ENCODE data around the gene AP3M1.

The AP3M1 gene

GRCh38 chr10:74077416-74077815 is 73.2 kb downstream of the AP3M1 start:
- Histone ChIP-seq H3K9me3 (ENCODE audit: low read depth, low read length) (no peaks in the 10 kb centered on the region), H3K9ac (ENCODE audit: insufficient read length) (no peak overlapping the region), H3K27ac (no peak overlapping the region), H3K4me3 (no peak overlapping the region), H3K36me3 (ENCODE audit: insufficient read depth, low read length) (no peaks in the 10 kb centered on the region)
- no peak for TF ChIP-seq EZH2 (IDR thresholded peaks at IDR 0.05)
- no peak for TF ChIP-seq POLR2AphosphoS5 (IDR thresholded peaks at IDR 0.05; ENCODE audit: borderline replicate concordance, low read depth, low read length)
- TF ChIP-seq FOXP2 (optimal IDR thresholded peaks at IDR 0.05; ENCODE audit: control extremely low read depth, extremely low read length, insufficient read depth) = no peak
- no peak for DNase-seq (ENCODE audit: low read depth, low spot score)

GRCh38 chr10:74076961-74077360 is 73.7 kb downstream of the AP3M1 start:
- H3K36me3 ChIP-seq (ENCODE audit: insufficient read depth, low read length) = no peaks in the 10 kb centered on the region
- H3K9me3 ChIP-seq (ENCODE audit: low read depth, low read length) = no peaks in the 10 kb centered on the region
- H3K9ac ChIP-seq (ENCODE audit: insufficient read length) = no peak overlapping the region
- DNase-seq (ENCODE audit: low read depth, low spot score) = no peak
- no peak overlapping the region for H3K27ac ChIP-seq
- TF ChIP-seq FOXP2 (optimal IDR thresholded peaks at IDR 0.05; ENCODE audit: control extremely low read depth, extremely low read length, insufficient read depth) (no peak), POLR2AphosphoS5 (IDR thresholded peaks at IDR 0.05; ENCODE audit: borderline replicate concordance, low read depth, low read length) (no peak), EZH2 (IDR thresholded peaks at IDR 0.05) (no peak)
- no peak overlapping the region for H3K4me3 ChIP-seq

- no peak overlapping the region for H3K27ac ChIP-seq
- TF ChIP-seq FOXP2 (optimal IDR thresholded peaks at IDR 0.05; ENCODE audit: control extremely low read depth, extremely low read length, insufficient read depth) (no peak), POLR2AphosphoS5 (IDR thresholded peaks at IDR 0.05; ENCODE audit: borderline replicate concordance, low read depth, low read length) (no peak), EZH2 (IDR thresholded peaks at IDR 0.05) (no peak)
- no peak overlapping the region for H3K9ac ChIP-seq (ENCODE audit: insufficient read length)
- no peaks in the 10 kb centered on the region for H3K9me3 ChIP-seq (ENCODE audit: low read depth, low read length)
- DNase-seq (ENCODE audit: low read depth, low spot score) = no peak
- H3K4me3 ChIP-seq = no peak overlapping the region
- H3K36me3 ChIP-seq (ENCODE audit: insufficient read depth, low read length) = no peaks in the 10 kb centered on the region
Measured at GRCh38 chr10:74075906-74076305, 74.7 kb downstream of the AP3M1 start.

GRCh38 chr10:74072503-74072902 is 78.1 kb downstream of the AP3M1 start:
- DNase-seq (ENCODE audit: low read depth, low spot score) = no peak
- no peaks in the 10 kb centered on the region for H3K36me3 ChIP-seq (ENCODE audit: insufficient read depth, low read length)

GRCh38 chr10:74071157-74071556 is 79.5 kb downstream of the AP3M1 start:
- no peak for DNase-seq (ENCODE audit: low read depth, low spot score)
- no peak for TF ChIP-seq EZH2 (IDR thresholded peaks at IDR 0.05)
- TF ChIP-seq POLR2AphosphoS5 (IDR thresholded peaks at IDR 0.05; ENCODE audit: borderline replicate concordance, low read depth, low read length) = no peak
- no peak for TF ChIP-seq FOXP2 (optimal IDR thresholded peaks at IDR 0.05; ENCODE audit: control extremely low read depth, extremely low read length, insufficient read depth)
- Histone ChIP-seq H3K9ac (ENCODE audit: insufficient read length) (no peak overlapping the region), H3K27ac (no peak overlapping the region), H3K9me3 (ENCODE audit: low read depth, low read length) (no peaks in the 10 kb centered on the region), H3K36me3 (ENCODE audit: insufficient read depth, low read length) (no peaks in the 10 kb centered on the region), H3K4me3 (no peak overlapping the region)

More at GRCh38 chr10:74072503-74072902, 78.1 kb downstream of the AP3M1 start:
- no peak overlapping the region for H3K4me3 ChIP-seq
- no peak overlapping the region for H3K9ac ChIP-seq (ENCODE audit: insufficient read length)
- TF ChIP-seq EZH2 (IDR thresholded peaks at IDR 0.05) = no peak
- no peak for TF ChIP-seq FOXP2 (optimal IDR thresholded peaks at IDR 0.05; ENCODE audit: control extremely low read depth, extremely low read length, insufficient read depth)
- no peak for TF ChIP-seq POLR2AphosphoS5 (IDR thresholded peaks at IDR 0.05; ENCODE audit: borderline replicate concordance, low read depth, low read length)
- H3K27ac ChIP-seq = no peak overlapping the region
- H3K9me3 ChIP-seq (ENCODE audit: low read depth, low read length) = no peaks in the 10 kb centered on the region

Data from SK-N-MC (cell line).